GM19023 (cell line): ENCODE results near the gene EPC2.
A peak's percentile ranks its signal among the peaks of the same experiment; 100 is the strongest.
"Not testable (repeated sequence)": the region's sequence is repeated elsewhere in the genome, so short reads cannot be mapped to it uniquely, and the experiment has no call there.

Experiments used
- ATAC-seq: cut with Tn5 transposase; IDR thresholded peaks from one replicate; pipeline ENCODE4 v1.9.1; 2021; ENCODE audit warnings: mild to moderate bottlenecking, moderate library complexity; ENCODE audit not compliant: unreplicated experiment

EPC2 gene

GRCh38 chr2:148721991-148722777 lies 77.6 kb downstream of the EPC2 start:
- ATAC-seq, result no peak

- ATAC-seq, result no peak
Measured at GRCh38 chr2:148725564-148725963, 81.0 kb downstream of the EPC2 start.

- ATAC-seq, result peak; percentile 51
Measured at GRCh38 chr2:148726228-148726627, 81.7 kb downstream of the EPC2 start.

DNA sequence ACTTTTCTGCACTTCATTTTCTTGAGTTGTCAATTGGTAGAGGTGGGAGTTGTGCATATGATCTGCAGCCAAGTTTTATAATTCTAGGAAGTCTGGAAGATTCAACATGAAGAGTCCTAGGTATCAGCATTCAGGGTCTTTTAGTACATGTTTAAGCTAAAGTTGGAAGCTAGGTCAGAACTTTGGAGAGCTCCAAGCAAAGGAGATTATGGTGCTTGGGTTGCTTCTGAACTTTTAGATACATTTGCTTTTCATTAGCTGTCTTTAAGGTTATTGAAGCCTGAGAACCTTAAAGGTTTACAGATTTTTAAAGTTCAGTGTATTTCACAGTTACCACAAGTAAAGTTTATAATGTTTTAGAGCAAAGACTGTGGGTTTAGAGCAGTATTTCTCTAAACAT lies 85.5 kb downstream of the EPC2 start:
- ATAC-seq, result no peak

GRCh38 chr2:148737742-148738141 lies 93.2 kb downstream of the EPC2 start:
- ATAC-seq, result no peak

- ATAC-seq, result no peak
Measured at GRCh38 chr2:148739454-148740105, 95.0 kb downstream of the EPC2 start.

- no peak for ATAC-seq
Measured at GRCh38 chr2:148742373-148742772, 97.8 kb downstream of the EPC2 start.

DNA sequence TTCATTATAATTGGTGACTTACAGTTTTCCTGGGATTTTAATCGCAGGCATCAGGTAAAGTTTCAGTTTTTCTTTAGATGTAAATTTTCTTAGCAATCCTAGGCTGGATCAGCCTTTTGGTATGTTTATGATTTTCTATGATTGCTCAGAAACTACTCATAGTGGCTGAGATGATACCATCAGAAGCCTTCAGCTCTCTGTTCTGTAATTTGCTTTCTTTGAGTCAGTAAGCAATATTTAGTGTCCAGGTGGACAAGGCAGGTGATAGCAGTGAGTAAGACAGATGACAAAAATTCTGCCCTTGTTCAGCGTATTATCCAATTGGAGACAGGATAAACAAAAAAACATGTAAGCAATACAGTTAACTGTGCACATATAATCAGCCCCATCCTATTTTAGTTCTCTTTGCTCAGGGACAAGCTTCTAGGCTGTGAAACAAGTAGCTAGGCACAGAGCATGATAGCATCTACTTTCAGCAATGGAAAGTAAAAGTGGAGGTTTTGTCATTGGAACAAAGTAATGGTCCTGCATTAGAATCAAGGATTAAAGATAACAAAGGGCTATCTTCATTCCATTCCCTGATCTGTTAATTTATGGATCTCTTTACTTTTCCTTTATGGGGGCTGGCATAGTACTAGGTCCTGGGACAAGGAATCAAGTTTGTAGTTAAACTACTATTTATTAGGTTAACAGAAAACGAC lies 100.8 kb downstream of the EPC2 start:
- no peak for ATAC-seq

DNA sequence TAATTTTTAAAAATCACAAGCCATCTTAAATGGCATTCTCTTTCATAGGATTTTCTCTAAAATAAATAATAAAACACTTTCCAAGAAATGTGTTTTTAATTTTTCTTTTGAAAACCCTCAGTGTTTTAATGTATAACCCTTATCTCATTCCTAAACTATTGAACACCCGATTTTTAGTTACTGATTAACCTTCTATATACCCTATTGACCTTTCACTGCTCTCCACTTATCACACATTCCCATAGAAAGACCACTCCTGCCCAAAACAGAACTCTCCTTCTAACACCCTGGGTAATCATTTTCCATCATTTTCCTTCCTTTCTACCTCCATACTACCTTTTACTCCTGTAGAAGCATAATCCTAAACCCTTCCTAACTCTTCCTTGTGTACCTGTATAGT lies 102.4 kb downstream of the EPC2 start:
- ATAC-seq, result no peak

DNA sequence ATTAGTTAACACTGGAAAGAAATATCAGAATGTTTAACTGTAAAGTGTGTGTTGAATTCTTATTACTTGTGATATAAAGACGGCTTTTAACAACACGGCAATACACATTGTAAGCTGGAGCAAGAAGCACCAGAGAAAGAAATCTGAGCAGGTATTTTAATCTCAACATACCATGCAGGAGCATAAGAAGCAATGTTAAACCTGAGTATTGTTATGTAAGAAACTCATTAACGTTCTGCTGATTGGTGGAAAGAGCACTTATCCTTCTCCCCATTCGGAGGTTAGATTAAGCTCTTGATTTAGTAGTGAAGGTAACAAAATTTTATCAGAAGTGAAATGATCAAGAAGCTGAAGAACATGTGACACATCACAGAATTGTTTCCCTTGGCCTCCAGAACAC lies 107.4 kb downstream of the EPC2 start:
- no peak for ATAC-seq

- ATAC-seq, result no peak
Measured at GRCh38 chr2:148752977-148753376, 108.4 kb downstream of the EPC2 start.

GRCh38 chr2:148754864-148755263 lies 110.3 kb downstream of the EPC2 start:
- no peak for ATAC-seq

DNA sequence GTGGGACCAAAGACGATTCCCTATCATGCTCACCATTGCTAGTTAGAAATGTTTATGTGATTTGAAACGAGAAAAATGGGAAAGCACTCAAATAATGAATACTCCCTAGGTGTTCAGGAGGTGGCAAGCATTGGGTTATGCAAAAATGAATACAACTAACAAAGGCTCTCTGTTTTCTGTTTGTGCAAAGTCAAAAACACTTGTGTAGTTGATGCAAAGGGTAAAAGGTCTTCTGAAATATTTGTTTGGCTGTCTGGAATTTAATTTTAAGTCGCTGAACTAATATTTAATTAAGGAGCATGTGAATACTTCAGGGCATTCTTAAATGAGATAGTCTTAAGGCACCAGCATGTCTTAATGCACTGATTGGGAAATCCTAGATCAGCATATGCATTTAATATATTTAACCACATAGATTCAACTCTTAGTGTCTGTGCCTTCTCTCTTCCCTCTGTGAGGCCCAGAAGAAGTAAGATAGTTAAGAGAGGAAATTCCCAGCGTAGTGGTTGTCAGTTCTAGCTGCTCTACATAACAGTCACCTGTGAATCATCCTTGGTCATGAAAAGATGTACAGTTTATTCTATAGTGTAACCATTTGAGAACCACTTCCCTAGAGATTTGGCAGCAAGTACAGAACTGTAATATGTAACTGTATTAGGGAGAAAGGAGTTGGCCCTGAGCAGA lies 111.9 kb downstream of the EPC2 start:
- no peak for ATAC-seq

DNA sequence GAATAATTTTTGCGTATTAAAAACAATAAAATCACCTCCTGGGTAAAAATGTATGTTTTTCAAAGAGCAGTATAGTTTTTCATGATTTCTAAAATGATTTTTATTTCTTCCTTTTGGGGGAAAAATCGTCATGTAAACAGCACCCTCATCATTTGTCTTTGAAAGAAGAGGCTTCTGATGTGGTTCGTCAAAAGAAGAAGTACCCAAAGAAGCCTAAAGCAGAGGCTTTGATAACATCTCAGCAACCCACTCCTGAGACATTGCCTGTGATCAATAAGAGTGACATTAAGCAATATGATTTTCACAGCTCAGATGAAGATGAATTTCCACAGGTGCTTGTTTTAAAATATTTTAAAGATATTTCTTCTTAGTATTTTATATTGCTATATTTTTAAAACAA lies 120.3 kb downstream of the EPC2 start:
- no peak for ATAC-seq

DNA sequence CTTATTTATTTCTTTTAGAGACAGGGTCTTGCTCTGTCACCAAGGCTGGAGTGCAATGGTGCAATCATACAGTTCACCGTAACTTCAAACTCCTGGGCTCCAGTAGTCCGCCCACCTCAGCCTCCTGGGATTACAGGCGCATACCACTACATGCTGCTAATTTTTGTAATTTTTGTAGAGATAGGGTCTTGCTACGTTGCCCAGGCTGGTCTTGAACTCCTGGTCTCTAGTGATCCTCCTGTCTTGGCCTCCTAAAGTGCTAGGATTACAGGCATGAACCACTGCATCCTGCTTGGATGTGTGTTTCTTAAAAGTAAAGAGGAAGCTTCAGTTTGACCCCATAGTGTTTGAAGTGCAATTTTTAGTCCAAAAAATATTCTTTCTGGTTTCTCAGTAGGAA lies 125.5 kb downstream of the EPC2 start:
- no peak for ATAC-seq

DNA sequence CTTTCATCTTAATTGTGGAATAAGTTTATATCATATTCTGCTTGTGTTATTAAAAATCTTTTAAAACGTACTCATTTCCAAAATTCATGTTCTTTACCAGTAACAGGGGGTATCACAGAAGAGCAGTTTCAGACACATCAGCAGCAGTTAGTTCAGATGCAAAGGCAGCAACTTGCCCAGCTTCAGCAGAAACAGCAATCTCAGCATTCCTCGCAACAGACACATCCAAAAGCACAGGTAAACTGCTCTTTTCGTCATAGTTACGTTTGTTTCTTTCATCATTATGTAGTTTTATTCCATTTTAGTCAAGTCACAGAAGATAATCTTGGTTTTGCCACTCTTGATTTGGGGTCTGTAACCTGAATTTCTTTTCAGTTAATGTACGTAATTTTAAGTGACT lies 137.0 kb downstream of the EPC2 start:
- ATAC-seq, result no peak

DNA sequence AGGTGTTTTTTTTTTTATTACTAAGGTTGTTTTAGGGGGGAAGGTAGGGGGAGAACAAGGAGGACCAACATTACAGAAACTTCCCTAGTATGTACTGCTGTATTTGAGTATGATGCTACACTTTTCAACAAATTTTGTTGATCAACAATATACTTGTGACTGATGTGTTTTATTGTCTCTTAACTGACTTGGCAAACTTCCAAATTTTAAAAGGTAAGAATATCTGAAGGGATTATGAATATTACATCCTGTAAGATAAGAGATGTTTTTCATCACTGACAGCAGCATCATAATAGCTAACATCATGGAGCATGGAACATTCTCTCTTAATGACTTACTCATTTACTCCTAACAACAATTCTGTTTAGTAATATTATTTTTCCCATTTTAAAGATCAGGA lies 144.5 kb downstream of the EPC2 start:
- ATAC-seq, result no peak

DNA sequence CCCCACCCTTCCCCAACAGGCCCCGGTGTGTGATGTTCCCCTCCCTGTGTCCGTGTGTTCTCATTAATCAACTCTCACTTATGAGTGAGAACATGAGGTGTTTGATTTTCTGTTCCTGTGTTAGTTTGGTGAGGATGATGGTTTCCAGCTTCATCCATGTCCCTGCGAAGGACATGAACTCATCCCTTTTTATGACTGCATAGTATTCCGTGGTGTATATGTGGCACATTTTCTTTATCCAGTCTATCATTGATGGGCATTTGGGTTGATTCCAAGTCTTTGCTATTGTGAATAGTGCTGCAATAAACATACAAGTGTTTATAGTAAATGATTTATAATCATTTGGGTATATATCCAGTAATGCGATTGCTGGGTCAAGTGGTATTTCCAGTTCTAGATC lies 145.6 kb downstream of the EPC2 start:
- ATAC-seq, result not testable (repeated sequence)

- ATAC-seq, result no peak
Measured at GRCh38 chr2:148794558-148794957, 150.0 kb downstream of the EPC2 start.

DNA sequence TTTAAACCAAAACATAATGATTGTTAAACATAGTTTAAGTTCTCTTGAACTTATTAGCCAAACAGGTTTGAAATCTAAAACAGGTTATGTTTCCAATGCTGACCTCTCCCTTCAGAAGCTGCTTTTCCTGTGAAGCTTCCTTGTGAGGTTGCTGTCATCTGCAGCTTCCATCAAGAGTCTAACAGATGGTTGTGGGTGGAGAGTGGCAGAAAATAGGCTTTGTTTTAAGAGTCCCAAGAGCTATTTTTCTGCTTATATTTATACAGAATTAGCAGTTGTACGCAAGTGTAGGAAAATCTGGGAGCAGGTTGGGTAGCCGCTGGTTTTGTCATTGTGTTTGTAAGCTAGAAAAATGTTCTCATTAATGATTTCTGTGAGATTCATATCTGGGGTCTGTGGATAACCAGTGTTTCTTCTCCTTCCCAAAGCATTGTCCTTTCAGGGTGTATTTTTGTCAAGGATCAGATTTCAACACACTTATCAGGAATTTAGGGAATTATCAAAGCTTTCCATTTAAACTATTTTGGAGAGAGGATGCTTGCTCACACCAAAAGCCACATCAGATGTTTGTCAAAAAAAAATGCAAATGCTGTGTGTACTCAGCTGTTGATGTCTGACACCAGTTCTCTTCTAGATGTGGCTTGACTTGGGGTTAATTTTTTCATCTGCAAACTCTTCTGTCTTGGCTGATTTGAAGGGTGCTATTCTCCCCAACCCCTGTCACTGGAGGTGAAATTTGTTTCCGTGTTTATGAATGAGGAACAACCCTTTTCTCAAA lies 152.4 kb downstream of the EPC2 start:
- no peak for ATAC-seq
